Spleen (tissue), 7 donors: ENCODE measurements around the gene SH3RF3.

ENCODE experiments used
- POLR2A ChIP-seq, 3 donors: fragments of 450-650 bp; IDR thresholded peaks; one replicate each; pipeline ENCODE4 v1.5.1; 2017; ENCODE audit warnings: antibody characterized with exemption in 3 of 3, mild to moderate bottlenecking in 1 of 3
- POLR2AphosphoS5 ChIP-seq, 3 donors: sonication (generic); formaldehyde crosslinking; IDR thresholded peaks; one replicate each; pipeline ENCODE4 v1.5.1; 2017; ENCODE audit warnings: antibody characterized with exemption in 3 of 3
- TF ChIP-seq, protein P1 (sequence below), 11 experiments: fragments of 200-600 bp in 7 of 11; fragments of 450-650 bp in 4 of 11; sonication (generic) in 4 of 11; IDR thresholded peaks in 8 of 11; conservative IDR thresholded peaks in 3 of 11; 1 replicate in 7 of 11; 2 replicates in 4 of 11; pipeline versions ENCODE4 v1.4.0 to v1.8.0; 2016 to 2021; ENCODE audit warnings: antibody characterized with exemption in 11 of 11, inconsistent platforms in 4 of 11, mild to moderate bottlenecking in 1 of 11
- donor health status: DM: no; HTN: no; CAD: no; lungs with moderate emphysema.
- donor health status: DM: no; HTN: no; CAD: no.
- donor health status: DM: no; HTN: no; CAD: no.

DNA sequence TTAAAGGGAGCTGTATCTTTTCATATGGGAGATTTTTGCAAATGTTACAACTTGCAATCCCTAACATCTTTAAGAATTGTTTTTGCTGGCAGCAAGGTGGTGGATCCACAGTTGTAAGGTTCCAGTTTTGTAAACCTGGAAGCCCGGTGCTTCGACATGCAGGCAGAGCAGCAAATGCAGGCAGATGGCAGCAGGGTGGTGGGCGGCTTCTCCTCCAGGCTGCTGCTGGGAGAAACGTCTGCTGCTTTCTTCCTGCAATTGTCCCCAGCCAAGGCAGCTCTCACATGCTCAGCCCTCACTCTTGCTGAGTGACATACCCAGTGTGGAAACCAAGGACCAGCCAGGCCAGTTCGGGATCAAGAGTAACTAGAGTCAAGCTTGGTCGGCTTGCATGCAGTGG, 318.8 kb downstream of the SH3RF3 start:
- TF ChIP-seq, protein P1, sequence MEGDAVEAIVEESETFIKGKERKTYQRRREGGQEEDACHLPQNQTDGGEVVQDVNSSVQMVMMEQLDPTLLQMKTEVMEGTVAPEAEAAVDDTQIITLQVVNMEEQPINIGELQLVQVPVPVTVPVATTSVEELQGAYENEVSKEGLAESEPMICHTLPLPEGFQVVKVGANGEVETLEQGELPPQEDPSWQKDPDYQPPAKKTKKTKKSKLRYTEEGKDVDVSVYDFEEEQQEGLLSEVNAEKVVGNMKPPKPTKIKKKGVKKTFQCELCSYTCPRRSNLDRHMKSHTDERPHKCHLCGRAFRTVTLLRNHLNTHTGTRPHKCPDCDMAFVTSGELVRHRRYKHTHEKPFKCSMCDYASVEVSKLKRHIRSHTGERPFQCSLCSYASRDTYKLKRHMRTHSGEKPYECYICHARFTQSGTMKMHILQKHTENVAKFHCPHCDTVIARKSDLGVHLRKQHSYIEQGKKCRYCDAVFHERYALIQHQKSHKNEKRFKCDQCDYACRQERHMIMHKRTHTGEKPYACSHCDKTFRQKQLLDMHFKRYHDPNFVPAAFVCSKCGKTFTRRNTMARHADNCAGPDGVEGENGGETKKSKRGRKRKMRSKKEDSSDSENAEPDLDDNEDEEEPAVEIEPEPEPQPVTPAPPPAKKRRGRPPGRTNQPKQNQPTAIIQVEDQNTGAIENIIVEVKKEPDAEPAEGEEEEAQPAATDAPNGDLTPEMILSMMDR (IDR thresholded peaks at IDR 0.05 in 8 of 11, conservative IDR thresholded peaks at IDR 0.05 in 3 of 11) = no peak
- TF ChIP-seq POLR2A (IDR thresholded peaks at IDR 0.05) (no peak), POLR2AphosphoS5 (IDR thresholded peaks at IDR 0.05) (no peak)
